Sigmoid colon (tissue), 7 donors: Measurements from ENCODE around the gene RPS2. TPM values are rescaled to one million over a fixed set of nuclear protein-coding genes. Genes with fewer than 3 reads are reported as not detected.

ENCODE experiments used
- DNase-seq: peaks from one replicate; pipeline ENCODE4 v3.0.0-alpha.2; 2019
- H3K27ac ChIP-seq, 4 donors: fragments of 200-600 bp; sonication (generic); one replicate each; pipeline ENCODE4 v1.5.1; 2016 to 2019; ENCODE audit warnings: mild to moderate bottlenecking in 1 of 4
- H3K27me3 ChIP-seq, 3 donors: fragments of 200-600 bp; sonication (generic); one replicate each; pipeline ENCODE4 v1.5.1; 2019; ENCODE audit warnings: mild to moderate bottlenecking in 1 of 3
- H3K36me3 ChIP-seq, 4 donors: fragments of 200-600 bp; sonication (generic); one replicate each; pipeline ENCODE4 v1.5.1; 2016 to 2019
- H3K4me1 ChIP-seq, 4 donors: fragments of 200-600 bp; sonication (generic); one replicate each; pipeline ENCODE4 v1.5.1; 2017 to 2019
- H3K4me3 ChIP-seq, 4 donors: fragments of 200-600 bp; sonication (generic); one replicate each; pipeline ENCODE4 v1.5.1; 2017 to 2019; ENCODE audit warnings: mild to moderate bottlenecking in 2 of 4, moderate library complexity in 1 of 4
- H3K9me3 ChIP-seq, 4 donors: fragments of 200-600 bp in 3 of 4; sonication (generic) in 3 of 4; one replicate each; pipeline versions ENCODE4 v1.5.1 to v1.6.1; 2013 to 2019
- EP300 ChIP-seq, 4 donors: sonication (generic); formaldehyde crosslinking; IDR thresholded peaks; one replicate each; pipeline ENCODE4 v1.6.1; 2017; ENCODE audit warnings: antibody characterized with exemption in 4 of 4
- POLR2A ChIP-seq, 2 donors: fragments of 450-650 bp; IDR thresholded peaks; one replicate each; pipeline ENCODE4 v1.6.1; 2016; ENCODE audit warnings: antibody characterized with exemption in 2 of 2, mild to moderate bottlenecking in 2 of 2, moderate library complexity in 2 of 2
- POLR2AphosphoS5 ChIP-seq, 4 donors: sonication (generic); formaldehyde crosslinking; IDR thresholded peaks; one replicate each; pipeline ENCODE4 v1.6.1; 2017; ENCODE audit warnings: antibody characterized with exemption in 4 of 4
- WGBS, 2 donors: extraction: QIAGEN DNeasy Blood & Tissue Kit; methylation state at CpG; one replicate each; pipeline ENCODE4 v1.1.7; 2013; 5-methylcytosine and 5-hydroxymethylcytosine counted together
- intact Hi-C: fragments of 100-400 bp; cut with DNase I; formaldehyde crosslinking; loops from one replicate; pipeline ENCODE4 v1.15.1; 2023
- polyA plus RNA-seq, 3 donors: library from polyadenylated mRNA; stranded (reverse); fragments of 200-250 nt; gene quantifications; one replicate each; pipeline ENCODE4 v1.2.3, GENCODE V29; 2013
- total RNA-seq, 4 donors: library from RNA; depleted of rRNA; stranded (reverse); fragments of >200 nt; gene quantifications; one replicate each; pipeline ENCODE4 v1.1.0, GENCODE V29; 2016
- TF ChIP-seq, protein P1 (sequence below), 4 experiments: fragments of 450-650 bp in 3 of 4; fragments of 200-600 bp in 1 of 4; IDR thresholded peaks; one replicate each; pipeline ENCODE4 v1.5.1; 2016 to 2019; ENCODE audit warnings: antibody characterized with exemption in 4 of 4, mild to moderate bottlenecking in 3 of 4, moderate library complexity in 2 of 4
- donor health status: healthy with polysubstance abuse.
- donor health status: Bipolar disorder and iron deficiency.
- donor health status: healthy.

The RPS2 gene
- total and polyA plus RNA-seq, 7 donors: 1,478 to 3,277 (median 1,717) TPM

DNA sequence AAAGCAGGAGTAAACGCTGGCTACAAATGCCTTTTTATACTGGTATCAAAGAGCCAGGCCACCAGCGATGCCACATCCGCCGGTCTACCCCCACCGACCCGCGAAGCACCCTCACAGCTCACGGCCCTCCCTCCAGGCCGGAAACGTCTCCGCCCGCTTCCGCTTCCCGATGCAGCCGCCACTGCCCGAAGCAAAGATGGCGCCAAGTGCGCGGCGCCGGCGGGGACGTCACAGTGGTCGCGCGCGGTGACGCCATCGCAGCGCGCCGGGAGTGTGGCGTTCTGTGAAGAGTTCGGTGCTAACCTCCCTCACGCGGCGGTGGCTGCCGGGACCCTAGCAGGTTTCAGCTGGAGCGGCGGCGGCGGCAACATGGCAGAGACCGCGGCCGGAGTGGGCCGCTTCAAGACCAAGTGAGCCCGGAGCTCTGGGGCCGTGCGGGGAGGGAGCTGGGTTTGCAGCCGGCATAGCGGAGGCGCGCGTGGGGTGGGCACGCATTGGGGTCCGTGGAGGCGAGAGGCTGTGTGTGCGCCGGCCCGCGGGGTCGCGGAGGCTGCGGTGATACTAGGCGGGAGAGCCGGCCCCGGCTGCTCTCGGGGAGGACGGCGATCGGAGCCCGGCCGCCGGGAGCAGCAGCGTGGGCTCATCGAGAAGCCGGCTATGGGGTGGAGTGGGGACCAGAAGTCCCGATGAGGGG is 7.3 kb upstream of the RPS2 start, which contains the start of gene TBL3:
Gene TBL3, plus strand, starts transcription at position 258 of the 694 bp plus-strand sequence. Its CDS starts 112 bp downstream, at position 370.
- H3K4me1 ChIP-seq: peaks cover 0 to 25% (median 23%) of the 10 kb centered on the region in 4 donors
- H3K4me3 ChIP-seq: peak within 1 kb of the TSS; percentile 83 to 99 (median 92)
- 0 to 1% methylated on average over 78 of the region's 78 CpGs for WGBS, 2 donors
- H3K27me3 ChIP-seq: peaks cover 0 to 31% (median 15%) of the 10 kb centered on the region in 3 donors
- intact Hi-C loops: no loop called here
- H3K36me3 ChIP-seq: peaks cover 25 to 31% (median 29%) of the 10 kb centered on the region in 4 donors
- peak within 1 kb of the TSS; percentile 89 to 96 (median 93) for H3K27ac ChIP-seq
- DNase-seq: peak; percentile 97
- no peaks in the 10 kb centered on the region for H3K9me3 ChIP-seq
- TF ChIP-seq POLR2A (IDR thresholded peaks at IDR 0.05) (peak; percentile 93 to 95), EP300 (IDR thresholded peaks at IDR 0.05) (peak in 1 of 4 donors; percentile 70), POLR2AphosphoS5 (IDR thresholded peaks at IDR 0.05) (peak; percentile 97 to 99 (median 99))
- TF ChIP-seq, protein P1, sequence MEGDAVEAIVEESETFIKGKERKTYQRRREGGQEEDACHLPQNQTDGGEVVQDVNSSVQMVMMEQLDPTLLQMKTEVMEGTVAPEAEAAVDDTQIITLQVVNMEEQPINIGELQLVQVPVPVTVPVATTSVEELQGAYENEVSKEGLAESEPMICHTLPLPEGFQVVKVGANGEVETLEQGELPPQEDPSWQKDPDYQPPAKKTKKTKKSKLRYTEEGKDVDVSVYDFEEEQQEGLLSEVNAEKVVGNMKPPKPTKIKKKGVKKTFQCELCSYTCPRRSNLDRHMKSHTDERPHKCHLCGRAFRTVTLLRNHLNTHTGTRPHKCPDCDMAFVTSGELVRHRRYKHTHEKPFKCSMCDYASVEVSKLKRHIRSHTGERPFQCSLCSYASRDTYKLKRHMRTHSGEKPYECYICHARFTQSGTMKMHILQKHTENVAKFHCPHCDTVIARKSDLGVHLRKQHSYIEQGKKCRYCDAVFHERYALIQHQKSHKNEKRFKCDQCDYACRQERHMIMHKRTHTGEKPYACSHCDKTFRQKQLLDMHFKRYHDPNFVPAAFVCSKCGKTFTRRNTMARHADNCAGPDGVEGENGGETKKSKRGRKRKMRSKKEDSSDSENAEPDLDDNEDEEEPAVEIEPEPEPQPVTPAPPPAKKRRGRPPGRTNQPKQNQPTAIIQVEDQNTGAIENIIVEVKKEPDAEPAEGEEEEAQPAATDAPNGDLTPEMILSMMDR (IDR thresholded peaks at IDR 0.05): no peak

DNA sequence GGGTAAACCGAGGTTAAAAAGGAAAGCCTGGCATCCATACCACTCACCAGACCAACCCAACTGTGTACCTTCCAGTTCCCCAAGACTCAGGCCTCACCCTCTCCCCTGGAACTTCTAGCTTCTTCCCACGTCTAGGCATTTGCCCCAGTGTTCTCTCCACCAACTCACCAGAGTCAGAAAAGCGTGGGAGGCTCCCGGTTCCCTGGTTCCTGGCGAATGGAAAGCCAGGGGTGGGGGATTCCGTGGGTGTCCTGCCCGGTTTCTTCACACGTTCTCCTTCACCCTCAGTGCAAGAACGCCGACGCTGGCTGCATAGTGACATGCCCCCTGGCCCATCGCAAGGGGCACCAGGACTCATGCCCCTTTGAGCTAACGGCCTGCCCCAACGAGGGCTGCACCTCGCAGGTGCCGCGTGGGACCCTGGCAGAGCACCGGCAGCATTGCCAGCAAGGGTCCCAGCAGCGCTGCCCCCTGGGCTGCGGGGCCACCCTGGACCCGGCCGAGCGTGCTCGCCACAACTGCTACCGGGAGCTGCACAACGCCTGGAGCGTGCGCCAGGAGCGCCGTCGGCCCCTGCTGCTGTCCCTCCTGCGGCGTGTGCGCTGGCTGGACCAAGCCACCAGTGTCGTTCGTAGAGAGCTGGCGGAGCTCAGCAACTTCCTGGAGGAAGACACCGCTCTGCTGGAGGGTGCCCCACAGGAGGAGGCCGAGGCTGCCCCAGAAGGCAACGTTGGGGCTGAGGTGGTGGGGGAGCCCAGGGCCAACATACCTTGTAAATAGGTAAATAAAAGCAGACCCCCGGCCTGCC is 3.7 kb upstream of the RPS2 start:
- Histone ChIP-seq H3K4me3 (no peak overlapping the region), H3K36me3 (peaks cover 0 to 4% (median 0%) of the 10 kb centered on the region in 4 donors), H3K4me1 (peaks cover 0 to 39% (median 34%) of the 10 kb centered on the region in 4 donors), H3K27me3 (no peaks in the 10 kb centered on the region), H3K9me3 (no peaks in the 10 kb centered on the region), H3K27ac (no peak overlapping the region)
- TF ChIP-seq EP300 (IDR thresholded peaks at IDR 0.05): no peak
- TF ChIP-seq POLR2A (IDR thresholded peaks at IDR 0.05): no peak
- TF ChIP-seq, protein P1 (IDR thresholded peaks at IDR 0.05): no peak
- TF ChIP-seq POLR2AphosphoS5 (IDR thresholded peaks at IDR 0.05): no peak
- WGBS, 2 donors: 92 to 94% methylated on average over 41 of the region's 41 CpGs
- DNase-seq: no peak
- intact Hi-C loops: no loop called here

DNA sequence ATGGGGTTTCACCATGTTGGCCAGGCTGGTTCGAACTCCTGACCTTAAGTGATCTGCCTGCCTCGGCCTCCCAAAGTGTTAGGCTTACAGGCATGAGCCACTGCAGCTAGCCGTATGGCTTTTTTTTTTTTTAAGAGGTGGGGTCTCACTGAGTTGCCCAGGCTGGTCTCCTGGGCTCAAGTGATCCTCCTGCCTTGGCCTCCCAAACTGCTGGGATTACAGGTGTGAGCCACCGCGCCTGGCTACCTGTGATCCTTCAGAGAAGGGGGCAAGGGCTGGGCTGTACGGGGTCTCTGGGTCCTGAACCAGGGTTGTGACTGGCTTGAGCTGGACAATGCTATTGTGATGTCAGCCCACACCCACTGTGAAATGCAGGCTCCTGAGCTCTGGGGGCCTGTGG is 1.8 kb upstream of the RPS2 start, which contains the start of gene RNF151:
Gene RNF151, plus strand, starts transcription at position 397 of the 400 bp plus-strand sequence. CDS start 26 bp downstream, outside the sequence.
- Histone ChIP-seq H3K27me3 (no peaks in the 10 kb centered on the region), H3K27ac (peak within 1 kb of the TSS; percentile 91 to 99 (median 92)), H3K4me1 (peaks cover 0 to 28% (median 25%) of the 10 kb centered on the region in 4 donors), H3K36me3 (peaks cover 12 to 21% (median 17%) of the 10 kb centered on the region in 4 donors), H3K4me3 (peak within 1 kb of the TSS; percentile 63 to 90 (median 66)), H3K9me3 (no peaks in the 10 kb centered on the region)
- TF ChIP-seq EP300 (IDR thresholded peaks at IDR 0.05): no peak
- TF ChIP-seq, protein P1 (IDR thresholded peaks at IDR 0.05): no peak
- TF ChIP-seq POLR2A (IDR thresholded peaks at IDR 0.05): no peak
- no peak for TF ChIP-seq POLR2AphosphoS5 (IDR thresholded peaks at IDR 0.05)
- intact Hi-C loops: no loop called here
- no peak for DNase-seq
- 96% methylated on average over 6 of the region's 6 CpGs for WGBS, 2 donors

GRCh38 chr16:1965396-1966001 is 873 bp upstream of the RPS2 start:
- peaks cover 12 to 27% (median 22%) of the 10 kb centered on the region in 4 donors for H3K36me3 ChIP-seq
- intact Hi-C loops: no loop called here
- peak overlapping the region; percentile 91 to 99 (median 92) for H3K27ac ChIP-seq
- H3K27me3 ChIP-seq: no peaks in the 10 kb centered on the region
- H3K4me1 ChIP-seq: peaks cover 0 to 30% (median 26%) of the 10 kb centered on the region in 4 donors
- DNase-seq: no peak
- H3K4me3 ChIP-seq: peak overlapping the region; percentile 63 to 90 (median 66)
- H3K9me3 ChIP-seq: no peaks in the 10 kb centered on the region
- WGBS, 2 donors: 13 to 22% methylated on average over 24 of the region's 24 CpGs
- no peak for TF ChIP-seq EP300 (IDR thresholded peaks at IDR 0.05)
- TF ChIP-seq POLR2A (IDR thresholded peaks at IDR 0.05): no peak
- TF ChIP-seq, protein P1 (IDR thresholded peaks at IDR 0.05): no peak
- no peak for TF ChIP-seq POLR2AphosphoS5 (IDR thresholded peaks at IDR 0.05)
